ENCODE results near the gene FAM217B. TPM values are rescaled to one million over a fixed set of nuclear protein-coding genes. Genes with fewer than 3 reads are reported as not detected.

FAM217B gene
- total and polyA plus RNA-seq, 2 of the 8 experiments (the other 6 are each of a cell fraction or from before 2014, with no cell fraction given): 5.4 to 28.5 TPM

DNA sequence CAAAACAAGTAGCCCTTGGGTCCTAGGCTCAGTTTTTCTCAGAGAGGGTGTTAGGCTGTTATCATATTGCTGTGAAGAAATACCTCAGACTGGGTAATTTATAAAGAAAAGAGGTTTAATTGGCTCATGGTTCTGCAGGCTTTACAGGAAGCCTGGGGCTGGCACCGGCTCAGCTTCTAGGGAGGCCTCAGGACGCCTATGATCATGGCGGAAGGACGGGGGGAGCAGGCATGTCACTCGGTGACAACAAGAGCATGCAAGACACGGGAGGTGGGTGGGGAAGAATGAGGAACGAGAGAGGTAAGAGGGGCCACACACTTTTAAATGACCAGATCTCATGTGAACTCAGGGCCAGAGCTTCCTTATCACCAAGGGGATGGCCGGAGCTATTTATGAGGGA lies 45.0 kb downstream of the FAM217B start:
- no peaks in the 10 kb centered on the region for H3K9me3 ChIP-seq (ENCODE audit: insufficient read depth in 2 of 2, low read depth in 1 of 2, low read length in 1 of 2)
- WGBS, 2 experiments (ENCODE audit: extremely low coverage in 1 of 2, insufficient coverage in 1 of 2, insufficient read length in 1 of 2, insufficient replicate concordance in 2 of 2, low coverage in 1 of 2, low lambda C conversion rate in 2 of 2, missing lambda C conversion rate in 1 of 2): 98% methylated on average over 8 of the region's 8 CpGs; no CpG with 5 or more reads in 1 of the 2 experiments
- H4K20me1 ChIP-seq (replicated peaks in 1 of 2; ENCODE audit: control insufficient read depth in 1 of 2, insufficient read depth in 2 of 2, low read length in 2 of 2): no peaks in the 10 kb centered on the region
- H2AK5ac ChIP-seq (ENCODE audit: low read depth, low read length): no peak overlapping the region
- H3K4me2 ChIP-seq (ENCODE audit: insufficient read depth in 1 of 2, low read depth in 2 of 2, low read length in 2 of 2): no peak overlapping the region
- no peak overlapping the region for H2BK12ac ChIP-seq (ENCODE audit: low read depth, low read length)
- no peaks in the 10 kb centered on the region for H3K79me1 ChIP-seq (ENCODE audit: low read depth, low read length)
- no peak overlapping the region for H3K23ac ChIP-seq (ENCODE audit: insufficient read length)
- no peak for DNase-seq (ENCODE audit: low read depth in 1 of 2, low spot score in 2 of 2)
- no peak overlapping the region for H3K4ac ChIP-seq (replicated peaks; ENCODE audit: insufficient read length, low read depth, low read length)
- no peak overlapping the region for H2AFZ ChIP-seq (ENCODE audit: low read length)
- no peak overlapping the region for H3K14ac ChIP-seq (ENCODE audit: insufficient read length)
- no peak overlapping the region for H2BK120ac ChIP-seq (replicated peaks; ENCODE audit: low read depth, low read length)
- H3K4me1 ChIP-seq (replicated peaks in 1 of 4; ENCODE audit: control insufficient read depth in 3 of 4, insufficient read depth in 4 of 4, low read length in 3 of 4): peaks cover 0 to 6% (median under 1%) of the 10 kb centered on the region in 4 experiments; a peak in 2 of 7 replicates
- H3K23me2 ChIP-seq (ENCODE audit: low read depth, low read length): no peaks in the 10 kb centered on the region
- H3K27me3 ChIP-seq (replicated peaks in 1 of 4; ENCODE audit: control insufficient read depth in 3 of 4, extremely low read depth in 1 of 4, insufficient read depth in 3 of 4, low read length in 3 of 4): no peaks in the 10 kb centered on the region
- ChIA-PET POLR2A (ENCODE audit: partially characterized antibody) (no interaction called here), CTCF (ENCODE audit: partially characterized antibody) (interaction anchor here (0.7 to 2.0 kb wide), 3 partner anchors 9 to 65 kb away, joined by 3 to 8 read pairs (median 4); no protein-coding TSS in a partner anchor)
- FAIRE-seq: no peak
- no peak overlapping the region for H4K91ac ChIP-seq (replicated peaks; ENCODE audit: insufficient read length, low read length)
- H4K5ac ChIP-seq (ENCODE audit: insufficient read length, low read depth, low read length): no peak overlapping the region
- no peak overlapping the region for H3K18ac ChIP-seq (ENCODE audit: extremely low read depth, low read length)
- H3K36me3 ChIP-seq (ENCODE audit: control insufficient read depth in 2 of 4, insufficient read depth in 4 of 4, low read length in 3 of 4): no peaks in the 10 kb centered on the region
- no peak overlapping the region for H2BK5ac ChIP-seq (ENCODE audit: low read depth, low read length)
- H2BK20ac ChIP-seq (ENCODE audit: low read length): no peak overlapping the region
- H2BK15ac ChIP-seq (ENCODE audit: low read length): no peak overlapping the region
- H3K27ac ChIP-seq (ENCODE audit: low read depth, low read length): no peak overlapping the region
- no peak overlapping the region for H3K9ac ChIP-seq (replicated peaks in 1 of 4; ENCODE audit: extremely low read depth in 1 of 4, low read depth in 3 of 4, low read length in 3 of 4)
- H4K8ac ChIP-seq (ENCODE audit: extremely low read depth, insufficient read depth, low read length): peak overlapping the region; percentile 57; the same call in 1 of the 2 replicates
- H3K79me2 ChIP-seq (ENCODE audit: control insufficient read depth in 1 of 2, insufficient read depth in 2 of 2, low read length in 2 of 2): no peaks in the 10 kb centered on the region
- H3K56ac ChIP-seq (replicated peaks; ENCODE audit: insufficient read length, low read depth, low read length): no peak overlapping the region
- H3K4me3 ChIP-seq (ENCODE audit: extremely low read depth in 1 of 4, insufficient read depth in 2 of 4, low read depth in 3 of 4, low read length in 4 of 4): no peak overlapping the region
- no peak for TF ChIP-seq MAX (IDR thresholded peaks at IDR 0.05)
- TF ChIP-seq KDM5A (IDR thresholded peaks at IDR 0.05; ENCODE audit: low read length): no peak
- TF ChIP-seq HDAC2 (IDR thresholded peaks at IDR 0.05; ENCODE audit: borderline replicate concordance in 1 of 2, low read depth in 2 of 2, low read length in 2 of 2): no peak
- no peak for TF ChIP-seq PHF8 (conservative IDR thresholded peaks at IDR 0.05; ENCODE audit: low read depth, low read length)
- TF ChIP-seq SP4 (IDR thresholded peaks at IDR 0.05; ENCODE audit: low read length): no peak
- no peak for TF ChIP-seq SP2 (IDR thresholded peaks at IDR 0.05; ENCODE audit: low read length)
- TF ChIP-seq TAF1 (IDR thresholded peaks at IDR 0.05; ENCODE audit: low read depth, low read length): no peak
- no peak for TF ChIP-seq RNF2 (IDR thresholded peaks at IDR 0.05; ENCODE audit: borderline replicate concordance, low read depth, low read length, missing control alignments, poor library complexity, severe bottlenecking)
- TF ChIP-seq EP300 (IDR thresholded peaks at IDR 0.05; ENCODE audit: borderline replicate concordance in 1 of 2, low read depth in 2 of 2, low read length in 2 of 2): no peak
- no peak for TF ChIP-seq FOSL1 (IDR thresholded peaks at IDR 0.05; ENCODE audit: insufficient read depth, low read depth, low read length)
- no peak for TF ChIP-seq RAD21 (IDR thresholded peaks at IDR 0.05 in 1 of 2, conservative IDR thresholded peaks at IDR 0.05 in 1 of 2; ENCODE audit: low read depth in 2 of 2, low read length in 2 of 2)
- TF ChIP-seq KDM4A (IDR thresholded peaks at IDR 0.05; ENCODE audit: low read depth, low read length, severe bottlenecking): no peak
- TF ChIP-seq EZH2 (IDR thresholded peaks at IDR 0.05; ENCODE audit: low read depth, low read length, severe bottlenecking): no peak

Data from H1 (cell line).